Eye (tissue), 1 donor: ENCODE results near the gene LRRC74A.

Experiments used
- DNase-seq: peaks from one replicate; pipeline ENCODE4 v3.0.0-alpha.2; 2015

The LRRC74A gene

GRCh38 chr14:76810953-76811400 is 15.2 kb upstream of the LRRC74A start:
- DNase-seq: peak; percentile 41

- peak; percentile 28 for DNase-seq
Measured at GRCh38 chr14:76811561-76811960, 14.6 kb upstream of the LRRC74A start.

GRCh38 chr14:76812093-76812421 is 14.2 kb upstream of the LRRC74A start:
- no peak for DNase-seq

GRCh38 chr14:76812422-76813383 is 13.5 kb upstream of the LRRC74A start, which contains the start of gene ANGEL1:
ANGEL1 (minus strand) TSS chr14:76812882; CDS start chr14:76812827, 55 bp downstream.
- DNase-seq: peak; percentile 99

GRCh38 chr14:76814726-76815645 is 11.2 kb upstream of the LRRC74A start:
- DNase-seq: peak; percentile 17

DNA sequence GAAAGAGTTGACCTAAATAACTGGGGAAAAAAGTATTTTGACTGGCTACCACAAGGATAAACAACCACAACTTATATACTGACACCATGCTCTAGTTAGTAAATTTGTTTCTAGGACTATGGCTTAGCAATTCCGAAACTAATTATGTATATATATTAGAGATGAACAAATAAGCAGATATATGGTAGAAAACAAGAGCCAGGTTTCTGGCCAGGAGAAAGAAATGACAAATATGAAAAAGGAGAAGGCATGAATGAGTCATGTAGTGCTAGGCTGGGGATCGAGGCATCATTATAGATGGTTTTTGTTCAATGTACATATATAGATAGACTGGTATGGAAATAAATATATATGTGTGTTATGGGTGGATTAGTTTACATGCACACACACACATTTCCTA is 5.5 kb upstream of the LRRC74A start:
- no peak for DNase-seq

DNA sequence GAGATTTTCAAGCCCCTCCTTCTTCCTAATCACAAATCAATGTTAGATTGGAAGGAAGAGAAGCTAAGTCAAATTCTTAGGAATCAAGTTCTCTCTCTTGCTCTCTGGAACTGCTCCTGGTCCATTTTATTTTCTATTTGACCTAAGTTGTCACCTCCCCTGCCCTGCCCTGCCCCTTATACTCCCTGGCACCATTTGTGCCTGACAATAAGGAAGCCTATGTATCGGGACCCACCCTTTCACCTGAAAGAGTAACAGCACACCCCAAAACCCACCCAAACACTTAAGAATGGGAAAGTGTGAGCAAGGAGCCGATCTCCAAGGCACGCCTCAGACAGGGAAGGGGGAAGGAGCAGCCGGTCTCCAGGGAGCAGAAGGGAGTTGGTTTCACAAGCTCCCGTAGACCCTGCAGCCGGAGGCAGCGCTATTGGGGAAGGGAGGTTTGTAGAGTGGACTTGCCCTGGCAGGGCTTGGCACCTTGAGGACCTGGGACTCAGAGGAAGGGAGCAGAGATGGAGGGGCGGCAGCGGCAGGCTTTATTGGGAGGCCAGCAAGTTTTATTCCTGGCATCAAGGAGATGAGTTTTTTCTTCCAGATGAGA is 1.6 kb downstream of the LRRC74A start:
- DNase-seq: peak; percentile 29

- DNase-seq: peak; percentile 41
Measured at GRCh38 chr14:76828339-76829012, 2.3 kb downstream of the LRRC74A start.

DNA sequence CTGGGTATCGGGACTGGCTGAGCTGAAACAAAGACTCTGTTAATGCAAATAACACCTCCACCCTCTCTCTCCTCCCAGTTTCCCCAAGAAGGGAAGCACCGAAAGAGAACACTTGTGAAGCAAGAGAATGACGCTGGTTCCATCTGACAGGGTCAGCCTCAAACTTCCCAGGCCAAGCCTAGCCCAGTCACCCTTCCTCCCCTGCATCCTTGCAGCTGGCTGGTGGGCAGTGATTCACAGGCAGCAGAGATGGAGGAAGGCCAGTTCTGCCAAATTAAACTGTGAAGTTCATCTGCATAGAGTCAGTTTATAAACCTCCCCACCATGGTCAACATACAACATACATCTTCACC is 2.8 kb downstream of the LRRC74A start:
- DNase-seq: peak; percentile 30

GRCh38 chr14:76829650-76830421 is 3.6 kb downstream of the LRRC74A start:
- peak; percentile 90 for DNase-seq

GRCh38 chr14:76830556-76830955 is 4.3 kb downstream of the LRRC74A start:
- no peak for DNase-seq

DNA sequence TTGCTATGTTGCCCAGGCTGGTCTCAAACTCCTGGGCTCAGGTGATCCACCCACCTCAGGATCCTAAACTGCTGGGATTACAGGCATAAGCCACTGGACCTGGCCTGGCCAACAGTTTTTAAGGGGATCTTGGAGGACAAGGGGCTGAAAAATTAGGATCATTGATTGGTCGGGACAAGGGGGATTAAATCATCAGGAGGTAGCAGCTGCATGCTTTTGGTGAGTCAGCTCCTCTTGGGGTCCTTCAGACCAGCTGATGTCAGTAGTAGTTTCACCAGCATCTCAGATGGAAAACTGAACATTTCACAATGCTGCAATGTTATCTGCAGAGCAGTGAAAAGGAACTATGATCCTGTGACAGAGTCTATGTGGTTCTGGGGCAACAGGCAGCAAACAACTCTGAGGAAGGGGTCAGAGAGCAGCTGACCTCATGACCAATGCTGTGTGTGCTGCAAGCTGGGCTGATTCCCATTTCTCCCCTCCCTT is 6.3 kb downstream of the LRRC74A start:
- no peak for DNase-seq

GRCh38 chr14:76833011-76833410 is 6.8 kb downstream of the LRRC74A start:
- DNase-seq: no peak

GRCh38 chr14:76834241-76834661 is 8.0 kb downstream of the LRRC74A start:
- DNase-seq: peak; percentile 60

- DNase-seq: no peak
Measured at GRCh38 chr14:76836029-76836630, 9.9 kb downstream of the LRRC74A start.

DNA sequence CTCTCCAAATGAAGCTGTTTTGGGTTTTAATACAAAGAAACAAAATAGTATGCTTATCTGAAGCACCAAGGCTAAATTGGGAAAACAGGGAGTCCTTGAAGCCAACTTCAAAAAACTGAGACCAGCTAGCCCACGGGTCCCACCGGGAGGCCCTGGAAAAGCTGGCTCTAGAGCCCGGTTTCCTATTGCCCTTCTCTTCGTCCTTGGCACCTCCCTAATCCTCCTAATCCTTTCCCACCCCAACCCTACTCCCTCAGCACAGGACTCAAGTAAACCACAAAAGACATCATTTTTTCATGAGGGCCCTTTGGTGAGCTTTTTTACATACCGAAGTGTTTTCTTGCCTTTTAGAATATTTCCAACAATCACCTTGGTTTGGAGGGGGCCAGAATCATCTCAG is 11.3 kb downstream of the LRRC74A start:
- DNase-seq: no peak

GRCh38 chr14:76842414-76842813 is 16.2 kb downstream of the LRRC74A start:
- DNase-seq: no peak

DNA sequence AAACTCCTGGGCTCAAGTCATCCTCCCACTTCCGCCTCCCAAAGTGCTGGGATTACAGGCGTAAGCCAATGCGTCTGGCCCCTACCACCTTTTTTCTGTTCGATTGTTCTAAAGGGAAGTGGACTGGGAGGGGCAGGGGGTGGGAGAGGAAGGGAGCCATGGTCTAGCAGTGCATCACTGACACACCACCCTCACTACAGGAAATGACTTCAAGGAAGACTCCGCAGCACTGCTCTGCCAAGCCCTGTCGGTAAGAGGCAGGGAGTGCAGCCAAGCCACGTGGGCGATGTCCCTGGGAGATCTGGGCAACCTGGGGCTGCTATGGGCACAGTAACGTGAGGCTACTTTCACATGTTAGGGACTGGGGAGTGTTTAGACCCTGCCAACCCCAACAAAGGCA is 18.0 kb downstream of the LRRC74A start:
- DNase-seq: no peak

DNA sequence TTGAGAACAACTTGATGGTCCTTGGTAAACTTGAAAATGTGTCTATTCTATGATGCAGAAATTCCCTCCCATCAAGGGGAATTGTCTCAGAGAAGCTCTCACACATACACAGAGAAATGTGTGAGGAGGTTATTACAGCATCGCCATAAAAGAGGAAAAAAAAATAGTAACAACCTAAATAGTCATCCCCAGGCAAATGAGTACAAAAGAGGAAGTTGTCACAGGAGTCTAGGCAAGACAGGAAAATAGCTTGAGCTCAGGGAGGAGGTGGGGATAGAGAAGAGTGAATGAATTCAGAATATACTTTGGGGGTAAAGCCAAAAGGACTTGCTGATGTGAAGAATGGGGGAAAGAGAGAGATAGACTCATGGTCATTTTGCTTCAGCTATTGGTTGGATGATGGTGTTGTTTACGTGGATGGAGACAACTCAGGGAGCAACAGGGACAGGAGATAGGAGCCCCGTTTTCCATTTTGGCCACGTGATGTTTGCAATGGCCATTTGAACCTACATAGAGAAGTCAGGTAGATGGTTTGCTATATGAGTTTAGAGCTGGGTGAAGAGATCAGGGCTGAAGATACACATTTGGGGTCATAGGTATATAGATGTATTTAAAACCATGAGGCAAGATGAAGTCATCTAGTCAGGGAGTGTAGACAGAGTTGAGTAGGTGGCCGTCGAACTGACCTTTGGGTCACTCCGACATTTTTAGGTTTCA is 20.3 kb downstream of the LRRC74A start:
- no peak for DNase-seq

DNA sequence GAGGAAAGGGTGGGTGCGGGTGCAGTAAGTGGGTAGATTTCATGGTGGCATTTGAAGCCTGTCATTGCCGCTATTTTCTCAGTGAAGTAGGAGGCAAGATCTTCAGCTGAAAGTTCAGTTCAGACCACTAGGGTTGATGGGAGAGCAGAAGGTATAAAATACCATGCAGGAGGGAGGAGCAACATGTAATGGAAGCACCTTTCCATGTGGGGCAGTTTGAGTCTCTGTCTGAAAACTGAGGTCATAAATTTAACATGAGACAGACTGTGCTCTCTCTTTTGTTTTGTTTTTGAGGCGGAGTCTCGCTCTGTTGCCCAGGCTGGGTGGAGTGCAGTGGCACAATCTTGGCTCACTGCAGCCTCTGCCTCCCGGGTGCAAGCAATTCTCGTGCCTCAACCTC is 22.7 kb downstream of the LRRC74A start:
- no peak for DNase-seq
